ENCODE data around the gene RBMS3. TPM values are rescaled to one million over a fixed set of nuclear protein-coding genes. Genes with fewer than 3 reads are reported as not detected.
A peak's percentile ranks its signal among the peaks of the same experiment; 100 is the strongest.

The RBMS3 gene
- total and polyA plus RNA-seq, 2 experiments from 2014 or later: 3.2 to 7.4 TPM

DNA sequence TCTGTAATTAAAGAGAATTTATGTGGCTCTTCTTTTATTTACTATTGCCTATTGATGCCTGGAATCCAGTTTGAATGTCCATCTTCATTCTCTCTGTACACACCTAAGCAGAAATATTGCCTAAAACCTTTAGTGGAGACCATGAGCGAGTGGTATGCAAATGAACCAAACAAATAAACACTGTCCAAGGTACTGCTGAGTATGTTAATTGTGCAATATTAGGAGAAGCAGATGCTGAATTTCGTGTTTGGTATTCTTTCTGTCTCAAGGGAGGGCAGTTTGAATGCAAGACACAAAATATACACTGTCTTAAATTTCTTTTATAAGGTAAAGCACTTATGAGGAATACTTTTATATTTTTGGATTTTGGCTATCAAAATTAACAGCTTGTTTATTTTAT is 440.9 kb downstream of the RBMS3 start:
- H3K79me2 ChIP-seq (replicated peaks; ENCODE audit: insufficient read depth): no peaks in the 10 kb centered on the region
- H3K36me3 ChIP-seq (ENCODE audit: insufficient read depth): 0 out of 2 replicates have a peak, but pooled peaks cover 2% of the 10 kb centered on the region
- no peak overlapping the region for H3K27ac ChIP-seq (ENCODE audit: low read depth)
- TF ChIP-seq POLR2AphosphoS5 (IDR thresholded peaks at IDR 0.05; ENCODE audit: low read depth): no peak
- TF ChIP-seq, protein P1, sequence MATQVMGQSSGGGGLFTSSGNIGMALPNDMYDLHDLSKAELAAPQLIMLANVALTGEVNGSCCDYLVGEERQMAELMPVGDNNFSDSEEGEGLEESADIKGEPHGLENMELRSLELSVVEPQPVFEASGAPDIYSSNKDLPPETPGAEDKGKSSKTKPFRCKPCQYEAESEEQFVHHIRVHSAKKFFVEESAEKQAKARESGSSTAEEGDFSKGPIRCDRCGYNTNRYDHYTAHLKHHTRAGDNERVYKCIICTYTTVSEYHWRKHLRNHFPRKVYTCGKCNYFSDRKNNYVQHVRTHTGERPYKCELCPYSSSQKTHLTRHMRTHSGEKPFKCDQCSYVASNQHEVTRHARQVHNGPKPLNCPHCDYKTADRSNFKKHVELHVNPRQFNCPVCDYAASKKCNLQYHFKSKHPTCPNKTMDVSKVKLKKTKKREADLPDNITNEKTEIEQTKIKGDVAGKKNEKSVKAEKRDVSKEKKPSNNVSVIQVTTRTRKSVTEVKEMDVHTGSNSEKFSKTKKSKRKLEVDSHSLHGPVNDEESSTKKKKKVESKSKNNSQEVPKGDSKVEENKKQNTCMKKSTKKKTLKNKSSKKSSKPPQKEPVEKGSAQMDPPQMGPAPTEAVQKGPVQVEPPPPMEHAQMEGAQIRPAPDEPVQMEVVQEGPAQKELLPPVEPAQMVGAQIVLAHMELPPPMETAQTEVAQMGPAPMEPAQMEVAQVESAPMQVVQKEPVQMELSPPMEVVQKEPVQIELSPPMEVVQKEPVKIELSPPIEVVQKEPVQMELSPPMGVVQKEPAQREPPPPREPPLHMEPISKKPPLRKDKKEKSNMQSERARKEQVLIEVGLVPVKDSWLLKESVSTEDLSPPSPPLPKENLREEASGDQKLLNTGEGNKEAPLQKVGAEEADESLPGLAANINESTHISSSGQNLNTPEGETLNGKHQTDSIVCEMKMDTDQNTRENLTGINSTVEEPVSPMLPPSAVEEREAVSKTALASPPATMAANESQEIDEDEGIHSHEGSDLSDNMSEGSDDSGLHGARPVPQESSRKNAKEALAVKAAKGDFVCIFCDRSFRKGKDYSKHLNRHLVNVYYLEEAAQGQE (IDR thresholded peaks at IDR 0.05; ENCODE audit: unreplicated experiment): peak; percentile 53
- H3F3A ChIP-seq (replicated peaks; ENCODE audit: low read depth): no peaks in the 10 kb centered on the region
- Mint-ChIP-seq H3K27ac (no peak overlapping the region), H3K4me1 (no peaks in the 10 kb centered on the region), H3K27me3 (ENCODE audit: insufficient read depth, low read depth, poor library complexity) (no peaks in the 10 kb centered on the region), H3K9me3 (no peaks in the 10 kb centered on the region; the same call in 2 of the 3 replicates), H3K36me3 (ENCODE audit: low read depth) (no peaks in the 10 kb centered on the region), H3K4me3 (no peak overlapping the region)
- ATAC-seq: no peak
- no peaks in the 10 kb centered on the region for H3K9me2 ChIP-seq (ENCODE audit: insufficient read depth)
- no peaks in the 10 kb centered on the region for H4K20me1 ChIP-seq (replicated peaks; ENCODE audit: insufficient read depth)
- H3K27me3 ChIP-seq (ENCODE audit: insufficient read depth): no peaks in the 10 kb centered on the region
- no peak for DNase-seq (ENCODE audit: low spot score)
- H3K4me2 ChIP-seq: no peak overlapping the region
- H2AFZ ChIP-seq: no peak overlapping the region
- H3K4me3 ChIP-seq: no peak overlapping the region
- H3K4me1 ChIP-seq (ENCODE audit: insufficient read depth): no peaks in the 10 kb centered on the region

- H3K4me3 ChIP-seq: no peak overlapping the region
- TF ChIP-seq ZNF331 (CRISPR knock-in tag; IDR thresholded peaks at IDR 0.05; ENCODE audit: low read depth) (no peak), EZH2phosphoT487 (IDR thresholded peaks at IDR 0.05; ENCODE audit: unreplicated experiment) (no peak), ZNF114 (CRISPR knock-in tag; IDR thresholded peaks at IDR 0.05) (no peak), EZH2 (IDR thresholded peaks at IDR 0.05; ENCODE audit: low read depth, unreplicated experiment) (no peak), JUNB (IDR thresholded peaks at IDR 0.05; ENCODE audit: unreplicated experiment) (no peak), CREB1 (CRISPR knock-in tag; IDR thresholded peaks at IDR 0.05; ENCODE audit: low read depth) (no peak), ZNF462 (CRISPR knock-in tag; IDR thresholded peaks at IDR 0.05) (no peak)
- TF ChIP-seq, protein P2, sequence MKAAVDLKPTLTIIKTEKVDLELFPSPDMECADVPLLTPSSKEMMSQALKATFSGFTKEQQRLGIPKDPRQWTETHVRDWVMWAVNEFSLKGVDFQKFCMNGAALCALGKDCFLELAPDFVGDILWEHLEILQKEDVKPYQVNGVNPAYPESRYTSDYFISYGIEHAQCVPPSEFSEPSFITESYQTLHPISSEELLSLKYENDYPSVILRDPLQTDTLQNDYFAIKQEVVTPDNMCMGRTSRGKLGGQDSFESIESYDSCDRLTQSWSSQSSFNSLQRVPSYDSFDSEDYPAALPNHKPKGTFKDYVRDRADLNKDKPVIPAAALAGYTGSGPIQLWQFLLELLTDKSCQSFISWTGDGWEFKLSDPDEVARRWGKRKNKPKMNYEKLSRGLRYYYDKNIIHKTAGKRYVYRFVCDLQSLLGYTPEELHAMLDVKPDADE (IDR thresholded peaks at IDR 0.05): no peak
Measured at GRCh38 chr3:29731050-29731449, 450.2 kb downstream of the RBMS3 start.

More at GRCh38 chr3:29731050-29731449, 450.2 kb downstream of the RBMS3 start:
- no peaks in the 10 kb centered on the region; the same call in 2 of the 3 replicates for H3K9me3 Mint-ChIP-seq
- Histone ChIP-seq H2AFZ (no peak overlapping the region), H4K20me1 (replicated peaks; ENCODE audit: insufficient read depth) (no peaks in the 10 kb centered on the region), H3K36me3 (ENCODE audit: insufficient read depth) (no peaks in the 10 kb centered on the region), H3K4me1 (ENCODE audit: insufficient read depth) (no peaks in the 10 kb centered on the region; the same call in 1 of the 2 replicates), H3F3A (replicated peaks; ENCODE audit: low read depth) (no peaks in the 10 kb centered on the region), H3K4me2 (no peak overlapping the region), H3K79me2 (replicated peaks; ENCODE audit: insufficient read depth) (no peaks in the 10 kb centered on the region), H3K27me3 (ENCODE audit: insufficient read depth) (no peaks in the 10 kb centered on the region), H3K27ac (ENCODE audit: low read depth) (no peak overlapping the region), H3K9me2 (ENCODE audit: insufficient read depth) (no peaks in the 10 kb centered on the region)
- no peaks in the 10 kb centered on the region for H3K36me3 Mint-ChIP-seq (ENCODE audit: low read depth)
- DNase-seq (ENCODE audit: low spot score) (no peak), ATAC-seq (no peak)
- H3K4me1 Mint-ChIP-seq: peaks cover 3% of the 10 kb centered on the region; the same call in 1 of the 3 replicates
- no peaks in the 10 kb centered on the region for H3K27me3 Mint-ChIP-seq (ENCODE audit: insufficient read depth, low read depth, poor library complexity)
- no peak overlapping the region for H3K4me3 Mint-ChIP-seq
- H3K27ac Mint-ChIP-seq: no peak overlapping the region
